ENCODE data around the gene CNTNAP2.

Gene CNTNAP2

DNA sequence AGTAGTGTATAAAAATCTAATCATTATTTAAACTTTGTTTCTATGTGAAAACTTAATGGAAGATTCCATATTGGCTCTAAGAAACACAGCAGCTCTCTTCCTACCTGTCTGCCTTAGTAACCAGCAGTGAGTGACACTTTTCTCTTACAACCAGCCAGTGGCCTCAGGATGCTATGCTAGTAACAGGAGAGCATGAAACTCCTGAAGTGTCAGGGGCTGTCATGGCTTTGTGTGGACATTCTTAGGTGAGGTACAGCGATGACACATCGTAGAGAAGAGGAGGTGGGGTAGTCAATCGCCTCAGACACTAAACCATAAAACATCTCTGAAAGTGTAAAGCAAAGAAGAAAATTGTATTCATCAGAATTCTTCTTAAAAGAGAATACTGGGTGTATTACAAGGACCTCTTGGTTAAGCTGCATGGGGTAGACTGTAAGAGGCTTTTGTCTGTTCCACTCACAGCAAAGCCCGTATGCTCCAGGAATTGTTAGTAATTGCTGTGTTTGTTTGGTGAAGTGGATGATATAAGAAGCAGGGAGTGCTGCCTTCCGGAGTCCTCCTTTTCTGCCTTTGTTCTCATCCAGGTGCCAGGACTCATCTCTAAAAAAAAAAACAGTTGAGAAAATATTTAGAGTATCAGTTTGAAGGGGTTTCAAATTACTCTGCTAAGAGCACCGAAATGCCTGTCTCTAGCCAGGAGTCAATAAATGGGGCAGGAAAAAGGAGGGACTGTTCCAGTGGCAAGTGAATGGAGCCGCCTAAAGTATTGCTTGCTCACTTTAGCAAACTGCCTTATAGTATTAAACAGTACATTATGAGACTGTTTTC, 518.8 kb downstream of the CNTNAP2 start:
- no peak for DNase-seq

DNA sequence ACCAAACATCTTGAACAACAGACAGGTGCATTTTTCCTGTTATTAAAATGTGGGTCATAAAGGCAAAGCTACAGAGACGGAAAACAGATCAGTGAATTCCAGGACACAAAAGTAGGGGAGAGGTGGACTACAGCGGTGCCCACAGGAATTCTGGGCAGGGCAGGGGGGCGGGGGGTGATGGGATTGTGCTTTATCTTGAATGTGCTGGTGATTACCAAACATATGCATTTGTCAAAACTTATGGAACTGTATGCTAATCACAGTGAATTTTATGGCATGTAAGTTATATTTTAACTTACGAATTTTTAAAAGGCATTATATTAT, 519.4 kb downstream of the CNTNAP2 start:
- no peak for DNase-seq

DNA sequence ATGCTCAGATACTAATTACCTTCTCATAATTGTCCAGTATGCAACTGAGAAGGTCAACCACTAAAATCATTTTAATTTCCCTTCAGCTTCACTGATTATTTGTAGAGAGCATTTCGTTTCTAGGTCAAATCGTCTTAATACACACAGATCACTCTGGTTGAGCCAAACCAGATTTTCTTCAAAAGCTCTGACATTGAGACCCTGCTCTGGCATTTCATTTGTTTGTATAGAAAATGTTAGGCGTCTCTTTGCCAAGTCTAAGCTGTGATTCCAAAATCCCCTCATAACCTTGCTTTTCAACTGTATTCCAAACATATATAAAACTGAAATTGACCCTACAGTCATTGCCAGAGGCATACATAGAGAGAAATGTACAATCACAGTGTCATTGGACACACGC, 520.0 kb downstream of the CNTNAP2 start:
- DNase-seq: no peak

DNA sequence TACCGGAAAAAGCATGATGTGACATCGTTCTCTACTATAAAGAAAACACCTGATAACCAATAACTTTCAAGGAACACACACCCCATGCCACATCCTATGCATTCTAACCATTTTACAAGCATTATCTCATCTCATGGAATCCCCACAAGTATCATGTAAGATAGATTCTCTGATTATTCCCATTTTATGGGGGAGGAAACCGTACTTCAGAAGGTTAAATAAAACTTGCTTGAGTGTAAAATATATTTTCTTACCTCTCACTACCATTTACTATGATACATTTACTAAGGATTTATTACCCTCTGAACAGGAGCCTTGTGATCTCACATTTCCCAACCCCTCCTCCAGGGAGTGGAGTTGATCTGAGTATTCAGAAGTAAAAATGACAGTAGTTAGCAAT, 522.7 kb downstream of the CNTNAP2 start:
- DNase-seq: no peak

DNA sequence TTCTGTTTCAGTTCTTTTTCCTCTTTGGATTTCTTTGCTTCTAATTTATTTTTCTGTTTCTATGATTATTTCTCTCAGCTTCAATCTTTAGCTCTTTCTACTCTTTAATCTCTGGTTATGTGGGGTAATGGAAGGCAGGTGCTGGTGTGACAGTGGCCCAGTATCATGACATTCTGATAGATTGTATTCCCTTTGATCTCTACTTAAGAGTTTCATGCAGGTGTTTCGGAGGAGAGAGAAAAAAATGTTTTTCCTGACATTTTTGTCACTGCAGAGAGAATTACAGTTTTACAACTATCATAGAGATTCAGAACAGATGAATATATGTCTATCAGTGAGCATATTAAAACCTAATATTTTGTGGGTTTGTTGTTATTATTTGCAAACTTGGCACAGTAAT, 524.9 kb downstream of the CNTNAP2 start:
- no peak for DNase-seq

DNA sequence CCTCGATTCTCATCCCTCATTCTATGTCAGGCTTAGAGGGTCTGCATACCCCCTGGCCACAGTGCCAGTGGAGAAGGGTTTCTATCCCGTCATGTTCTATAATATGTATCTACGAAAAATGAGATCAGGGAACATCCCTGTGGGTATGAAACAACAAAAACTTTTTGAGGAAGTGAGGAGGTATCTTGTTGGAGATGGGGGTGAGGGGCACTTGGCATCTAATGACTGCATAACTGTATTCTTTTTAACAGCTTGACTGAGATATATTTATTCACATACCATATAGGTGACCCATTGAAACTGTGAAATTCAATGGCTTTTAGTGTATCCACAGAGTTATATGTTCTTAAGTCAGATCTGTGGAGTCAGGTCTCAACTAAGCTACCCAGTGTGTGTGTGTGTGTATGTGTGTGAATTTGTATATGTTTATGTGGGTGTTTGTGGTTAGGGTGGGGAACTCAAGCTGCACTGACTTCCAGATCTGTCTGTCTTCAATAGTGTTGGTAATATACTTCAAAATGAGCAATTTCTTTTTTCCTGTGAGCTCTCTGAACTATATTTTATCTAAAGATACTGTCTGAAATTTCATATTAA, 528.9 kb downstream of the CNTNAP2 start:
- DNase-seq: no peak

DNA sequence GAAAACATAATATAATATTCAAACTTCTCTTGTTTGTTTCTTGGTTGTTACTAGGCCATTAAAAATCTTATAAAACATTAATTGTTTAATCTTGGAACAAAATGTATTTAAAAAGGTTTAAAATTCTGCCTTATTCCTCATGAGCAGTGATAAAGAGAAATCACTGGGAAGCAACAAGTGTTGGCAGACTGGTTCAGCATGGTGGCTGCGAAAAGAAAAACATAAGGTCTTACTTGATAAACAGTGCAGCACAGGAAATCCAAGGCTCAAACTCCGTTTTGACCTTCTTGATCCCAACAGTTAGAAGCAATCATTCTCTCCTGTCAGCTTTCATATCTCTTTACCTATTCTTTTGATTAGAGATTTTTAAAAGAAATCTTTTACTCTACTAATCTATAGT, 530.8 kb downstream of the CNTNAP2 start:
- DNase-seq: no peak

DNA sequence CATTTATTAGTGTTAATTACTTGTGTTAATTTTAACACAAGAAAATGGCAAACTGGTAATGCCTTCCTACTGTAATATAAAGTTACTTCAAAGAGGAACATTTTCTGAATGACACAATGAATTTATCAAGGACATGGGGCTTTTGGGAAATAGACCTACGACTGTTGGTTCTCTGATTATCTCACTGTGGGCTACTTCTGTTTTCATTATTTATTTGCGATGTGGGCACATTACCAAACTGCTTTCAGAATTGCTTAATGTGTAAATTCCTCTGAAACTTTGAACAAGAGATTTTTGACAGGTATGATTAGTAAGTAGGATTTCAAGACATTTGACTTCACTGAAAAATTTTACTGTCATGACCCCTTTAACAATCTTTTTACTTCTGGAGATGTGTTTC, 535.6 kb downstream of the CNTNAP2 start:
- DNase-seq: no peak

DNA sequence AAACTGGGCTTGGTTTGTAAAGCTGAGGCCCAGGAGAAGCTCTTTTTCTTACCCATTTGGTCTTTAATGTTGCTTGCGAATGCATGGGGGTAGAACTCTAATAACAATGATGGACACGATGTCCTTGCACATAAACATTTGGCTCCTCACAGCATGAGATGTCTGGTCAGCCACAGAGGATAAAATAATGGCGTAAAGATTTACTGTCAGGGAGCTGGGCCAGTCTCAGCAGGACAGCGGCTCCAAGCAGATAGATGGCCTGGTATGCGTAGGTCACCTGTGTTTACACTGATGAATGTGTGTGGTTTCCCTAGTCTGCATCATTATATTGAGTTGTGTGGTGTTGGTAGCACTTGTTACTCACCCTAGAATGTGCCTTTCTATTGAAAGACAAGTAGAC, 537.4 kb downstream of the CNTNAP2 start:
- no peak for DNase-seq

DNA sequence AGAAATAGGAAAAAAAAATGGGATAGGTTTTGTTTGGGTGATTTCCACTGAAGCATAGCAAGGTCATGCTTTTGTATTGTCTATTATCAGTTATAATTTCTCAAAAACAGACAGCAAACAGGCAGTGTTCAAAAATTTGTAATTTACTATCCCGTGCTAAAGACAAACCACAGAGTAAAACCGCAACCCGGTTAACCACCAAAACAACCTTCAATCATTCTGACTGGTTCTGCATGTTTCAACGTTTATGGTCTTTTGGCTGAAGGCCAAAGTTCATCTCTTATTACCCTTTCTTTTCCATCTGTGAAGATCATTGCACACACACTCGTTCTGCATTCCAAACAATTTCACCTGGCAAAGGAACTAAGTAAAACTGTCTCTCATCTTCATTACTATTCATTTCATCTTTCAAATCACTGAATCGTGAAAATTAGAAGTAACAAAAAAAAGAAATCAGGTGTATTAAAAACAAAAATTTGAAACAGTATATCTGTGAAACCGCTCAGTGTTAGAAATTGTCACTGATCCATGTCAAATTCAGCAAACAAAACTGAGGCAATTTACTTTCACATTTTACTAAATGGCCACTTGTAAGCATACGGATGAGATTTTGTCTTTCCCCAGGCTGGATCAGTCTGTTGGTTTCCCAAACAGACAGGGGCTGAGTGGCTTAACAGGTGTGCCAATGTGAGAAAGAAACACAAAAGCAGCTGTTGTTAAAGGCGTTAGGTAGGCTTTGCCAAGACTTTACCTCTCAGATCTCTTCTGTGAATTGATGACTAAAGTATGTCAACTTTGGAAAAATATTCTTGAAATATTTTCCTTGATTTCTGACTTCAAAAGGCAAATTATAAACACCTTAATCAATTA, 539.6 kb downstream of the CNTNAP2 start:
- DNase-seq: peak; percentile 23

DNA sequence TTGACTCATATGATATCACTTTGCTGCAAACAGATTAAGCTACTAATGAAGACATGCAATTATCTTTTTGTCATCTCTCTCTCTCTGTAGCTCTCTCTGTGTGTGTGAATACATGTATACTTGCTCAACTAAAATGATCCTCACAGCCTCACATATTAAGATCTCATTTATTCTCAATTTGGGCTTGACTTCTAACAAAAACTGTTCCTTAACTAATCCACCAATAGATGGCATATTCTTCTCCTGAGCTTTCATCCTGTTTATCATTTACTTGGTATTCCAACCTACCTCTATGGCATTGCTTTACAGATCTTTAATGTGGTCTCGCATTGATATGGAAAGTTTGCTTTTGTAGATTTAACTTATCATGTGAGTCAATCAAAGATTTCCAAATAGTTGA, 540.4 kb downstream of the CNTNAP2 start:
- peak; percentile 8 for DNase-seq

DNA sequence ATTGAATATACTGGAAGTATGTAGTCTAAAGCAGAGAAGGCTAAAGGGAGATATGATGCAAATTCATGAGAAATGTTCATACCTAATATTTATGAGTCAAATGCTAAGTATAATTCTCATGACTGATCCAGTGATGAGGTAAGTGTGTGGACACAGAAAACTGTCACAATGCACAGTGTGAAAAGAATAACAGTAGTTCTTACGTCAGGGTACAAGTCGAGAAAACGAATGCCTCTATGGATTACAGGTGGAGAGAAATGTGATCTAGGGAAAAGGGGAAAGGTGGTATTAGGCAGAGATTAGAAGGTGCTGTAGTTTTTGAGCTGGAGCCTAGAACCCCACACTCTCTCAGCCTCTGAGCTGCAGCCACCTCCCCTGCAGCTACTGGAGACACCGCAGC, 542.0 kb downstream of the CNTNAP2 start:
- no peak for DNase-seq

DNA sequence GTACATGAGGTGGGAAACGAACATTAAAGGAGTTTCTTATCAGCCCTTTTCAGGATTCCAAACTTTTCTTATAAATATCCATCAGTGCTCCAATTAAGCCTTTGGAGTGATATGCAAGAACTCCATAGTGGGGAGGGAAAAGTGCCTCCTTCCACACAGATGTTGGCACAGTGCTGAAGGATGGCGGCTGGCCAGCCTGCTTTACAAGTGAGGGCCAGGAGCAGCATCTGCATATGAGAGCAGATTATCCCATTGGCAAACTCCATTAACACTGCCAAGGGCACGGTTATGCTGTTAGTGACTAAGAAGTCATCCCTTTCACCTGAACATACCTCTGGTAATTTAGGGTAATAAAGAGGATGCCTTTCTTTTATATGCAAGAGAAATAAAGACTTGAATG, 543.1 kb downstream of the CNTNAP2 start:
- no peak for DNase-seq

DNA sequence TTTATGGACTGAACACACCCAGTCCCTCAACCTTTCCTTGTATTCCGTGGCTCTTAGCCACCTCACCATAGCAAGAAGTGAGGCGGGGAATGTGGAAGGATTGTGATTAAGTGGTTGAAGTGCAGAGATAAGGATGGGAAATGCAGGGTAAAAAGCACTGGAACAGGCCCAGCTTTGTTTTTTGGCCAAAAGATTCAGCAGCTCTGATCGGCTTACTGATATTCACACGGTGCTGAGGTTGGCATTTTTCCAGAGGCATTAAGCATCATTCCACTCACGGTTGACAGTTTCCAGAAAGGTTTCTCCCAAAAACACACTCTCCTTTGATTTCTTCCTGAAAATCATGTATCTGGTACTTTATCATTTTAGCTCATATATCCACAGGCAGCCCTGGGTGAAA, 544.2 kb downstream of the CNTNAP2 start:
- no peak for DNase-seq

DNA sequence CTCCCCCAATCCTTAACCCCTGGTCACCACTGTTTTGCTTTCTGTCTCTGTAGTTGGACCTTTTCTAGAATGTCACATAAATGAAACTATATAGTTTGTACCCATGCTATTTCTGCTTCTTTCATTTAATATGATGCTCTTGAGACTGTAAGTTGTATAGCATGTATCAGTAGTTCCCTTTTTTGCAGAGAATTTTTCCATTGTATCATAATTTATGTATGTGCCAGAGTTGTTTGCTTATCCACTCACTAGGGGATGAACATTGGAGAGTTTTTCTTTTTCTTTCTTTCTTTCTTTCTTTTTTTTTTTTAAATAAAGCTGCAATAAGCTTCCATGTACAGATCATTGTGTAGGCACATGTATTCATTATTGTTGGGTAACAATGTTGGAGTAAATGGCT, 544.8 kb downstream of the CNTNAP2 start:
- no peak for DNase-seq

DNA sequence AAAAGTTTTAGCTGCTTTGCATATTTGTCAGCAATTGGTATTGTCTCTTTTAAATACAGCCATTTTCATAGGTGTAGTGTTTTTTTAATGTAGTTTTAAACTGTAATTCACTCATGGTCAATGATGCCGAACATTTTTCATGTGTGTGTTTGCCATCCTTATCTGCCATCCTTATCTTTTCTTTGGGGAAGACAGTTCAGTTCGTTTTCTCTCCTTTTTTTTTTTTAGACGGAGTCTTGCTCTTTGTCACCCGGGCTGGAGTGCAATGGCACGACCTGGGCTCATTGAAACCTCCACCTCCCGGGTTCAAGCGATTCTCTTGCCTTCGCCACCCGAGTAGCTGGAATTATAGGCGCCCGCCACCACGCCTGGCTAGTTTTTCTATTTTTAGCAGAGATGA, 545.3 kb downstream of the CNTNAP2 start:
- no peak for DNase-seq

DNA sequence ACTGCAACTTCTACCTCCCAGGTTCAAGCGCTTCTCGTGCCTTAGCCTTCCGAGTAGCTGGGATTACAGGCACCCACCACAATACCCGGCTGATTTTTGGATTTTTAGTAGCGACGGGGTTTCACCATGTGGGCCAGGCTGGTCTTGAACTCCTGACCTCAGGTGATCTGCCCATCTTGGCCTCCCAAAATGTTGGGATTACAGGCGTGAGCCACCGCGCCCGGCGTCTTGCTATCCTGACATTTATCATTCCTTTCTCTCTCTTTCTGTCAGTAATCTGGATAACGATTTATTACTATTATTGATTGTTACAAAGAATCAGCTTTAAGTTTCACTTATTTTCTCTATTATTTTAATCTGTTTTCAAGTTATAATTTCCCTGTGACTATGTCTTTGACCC, 548.4 kb downstream of the CNTNAP2 start:
- DNase-seq: no peak

DNA sequence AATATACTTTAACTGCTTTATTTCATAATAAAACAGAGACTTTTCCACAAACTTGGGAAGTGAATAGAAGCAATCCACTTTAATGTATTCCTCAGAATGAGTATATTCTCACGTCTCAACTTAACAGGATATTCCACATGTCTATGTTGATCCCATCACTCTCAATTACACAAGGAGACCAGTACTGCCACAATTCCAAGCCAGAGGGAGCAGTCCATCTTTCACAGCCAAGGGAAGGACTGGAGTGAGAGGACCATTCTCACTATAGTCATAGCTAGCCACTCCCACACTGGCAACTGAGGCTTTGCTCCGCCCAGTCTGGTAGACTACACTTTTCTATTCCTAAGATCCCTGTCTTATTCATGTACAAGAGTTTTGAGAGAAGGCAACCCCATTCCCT, 553.9 kb downstream of the CNTNAP2 start:
- no peak for DNase-seq

DNA sequence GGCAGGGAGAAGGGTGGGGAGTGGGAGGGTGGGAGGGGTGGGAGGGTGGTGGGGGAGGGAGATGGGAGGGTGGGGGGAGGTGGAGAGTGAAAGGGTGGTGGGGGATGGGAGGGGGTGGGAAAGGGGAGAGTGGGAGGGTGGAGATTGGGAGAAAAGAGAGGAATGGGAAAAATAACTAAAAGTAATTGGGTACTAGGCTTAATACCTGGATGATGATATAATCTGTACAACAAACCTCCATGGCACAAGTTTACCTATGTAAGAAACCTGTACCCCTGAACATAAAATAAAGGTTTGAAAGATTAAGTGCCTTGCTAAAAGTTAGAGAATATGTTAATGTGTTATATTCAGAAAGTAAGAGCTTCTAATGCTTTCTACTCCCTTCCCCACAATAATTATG, 564.9 kb downstream of the CNTNAP2 start:
- no peak for DNase-seq

DNA sequence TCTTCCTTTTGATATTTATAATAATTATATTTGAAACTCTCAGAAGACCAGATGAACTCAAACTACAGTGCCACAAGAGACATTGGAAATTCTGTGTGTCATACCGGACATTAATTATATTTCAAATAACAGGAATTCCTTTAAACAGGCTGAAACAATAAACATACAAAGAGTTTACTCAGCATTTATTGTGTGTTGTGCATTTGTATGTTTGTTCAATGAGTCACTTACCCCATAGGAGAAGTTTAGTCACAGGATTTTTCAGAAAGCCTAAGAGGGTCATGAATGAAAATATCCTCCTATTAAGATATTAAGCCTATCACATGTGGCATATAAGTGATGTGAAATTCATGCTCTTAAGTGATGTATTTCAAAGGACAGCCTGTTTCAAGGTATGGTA, 566.8 kb downstream of the CNTNAP2 start:
- DNase-seq: peak; percentile 65

DNA sequence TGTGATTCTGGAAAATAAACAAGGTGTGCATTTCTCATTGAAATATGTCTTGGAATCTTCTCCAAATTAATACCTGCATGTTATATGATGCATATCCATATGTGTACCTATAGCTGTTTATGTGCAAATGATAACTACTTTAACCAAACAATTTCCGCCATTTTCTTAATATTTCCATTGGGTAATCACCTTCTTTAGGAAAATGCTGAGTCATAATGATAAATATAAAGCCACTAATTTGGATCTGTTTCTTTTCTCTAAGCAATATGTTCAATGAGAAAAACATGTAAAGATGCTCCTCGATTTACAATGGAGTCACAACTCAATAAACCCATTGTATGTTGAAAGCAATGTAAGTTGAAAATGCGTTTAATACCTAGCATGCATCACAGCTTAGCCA, 574.4 kb downstream of the CNTNAP2 start:
- no peak for DNase-seq

DNA sequence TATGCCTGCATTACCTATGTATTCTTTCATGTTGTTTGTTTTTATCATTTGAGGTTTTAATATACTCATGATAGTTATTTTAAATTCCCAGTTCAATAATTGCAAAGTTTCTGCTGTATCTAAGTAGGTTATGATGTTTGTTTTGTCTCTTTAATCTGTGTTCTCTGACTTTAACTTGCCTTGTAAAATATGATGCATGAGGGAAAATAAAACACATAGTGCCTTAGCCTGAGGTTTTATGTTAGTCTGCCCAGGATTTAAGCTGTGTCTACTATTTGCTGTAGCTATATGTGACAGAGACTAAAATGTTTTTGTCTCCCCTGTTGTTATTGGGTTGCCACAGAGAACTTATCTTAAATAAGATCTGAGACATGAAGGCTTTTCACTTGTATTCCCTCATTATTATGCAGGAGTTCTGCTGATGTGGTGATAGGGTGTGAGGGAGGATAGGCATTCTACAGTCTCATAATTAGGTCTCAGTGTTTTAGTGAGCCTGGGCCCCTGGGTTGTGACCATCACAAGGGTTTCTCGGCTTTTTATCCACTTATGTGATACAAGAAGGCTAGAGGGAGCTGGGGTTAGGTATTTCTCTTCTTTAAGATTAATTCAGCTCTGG, 582.5 kb downstream of the CNTNAP2 start:
- no peak for DNase-seq

DNA sequence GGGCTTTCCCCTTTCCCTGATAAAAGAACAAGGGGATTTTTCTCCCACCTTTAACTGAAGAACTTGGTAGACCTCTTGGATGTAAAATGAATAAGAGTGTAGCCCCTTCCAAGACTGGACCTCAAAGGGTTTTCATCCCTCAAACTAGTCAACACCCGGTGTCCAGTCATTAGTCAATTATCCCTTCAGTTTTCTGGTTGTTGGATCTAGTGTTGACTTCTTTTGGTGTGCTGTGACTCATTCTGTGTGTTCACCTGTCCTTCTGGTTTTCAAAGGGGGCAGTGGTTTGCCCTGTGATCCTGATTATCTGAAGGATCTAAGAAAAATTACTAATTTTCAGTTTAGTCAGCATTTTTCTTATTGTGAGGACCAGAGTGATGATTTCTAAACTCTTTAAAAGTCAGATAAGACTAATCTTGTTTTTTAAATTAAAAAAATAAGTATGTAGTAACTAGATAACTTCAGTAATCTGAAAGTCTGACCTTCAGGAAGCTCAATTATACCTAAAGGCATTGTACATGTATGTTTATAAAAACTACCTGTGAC, 583.5 kb downstream of the CNTNAP2 start:
- DNase-seq: no peak
